ENCODE data around the gene KMT2B. TPM values are rescaled to one million over a fixed set of nuclear protein-coding genes. Genes with fewer than 3 reads are reported as not detected.

Gene KMT2B
- total and polyA plus RNA-seq, 2 experiments from 2014 or later, result 15.8 to 49.8 TPM

DNA sequence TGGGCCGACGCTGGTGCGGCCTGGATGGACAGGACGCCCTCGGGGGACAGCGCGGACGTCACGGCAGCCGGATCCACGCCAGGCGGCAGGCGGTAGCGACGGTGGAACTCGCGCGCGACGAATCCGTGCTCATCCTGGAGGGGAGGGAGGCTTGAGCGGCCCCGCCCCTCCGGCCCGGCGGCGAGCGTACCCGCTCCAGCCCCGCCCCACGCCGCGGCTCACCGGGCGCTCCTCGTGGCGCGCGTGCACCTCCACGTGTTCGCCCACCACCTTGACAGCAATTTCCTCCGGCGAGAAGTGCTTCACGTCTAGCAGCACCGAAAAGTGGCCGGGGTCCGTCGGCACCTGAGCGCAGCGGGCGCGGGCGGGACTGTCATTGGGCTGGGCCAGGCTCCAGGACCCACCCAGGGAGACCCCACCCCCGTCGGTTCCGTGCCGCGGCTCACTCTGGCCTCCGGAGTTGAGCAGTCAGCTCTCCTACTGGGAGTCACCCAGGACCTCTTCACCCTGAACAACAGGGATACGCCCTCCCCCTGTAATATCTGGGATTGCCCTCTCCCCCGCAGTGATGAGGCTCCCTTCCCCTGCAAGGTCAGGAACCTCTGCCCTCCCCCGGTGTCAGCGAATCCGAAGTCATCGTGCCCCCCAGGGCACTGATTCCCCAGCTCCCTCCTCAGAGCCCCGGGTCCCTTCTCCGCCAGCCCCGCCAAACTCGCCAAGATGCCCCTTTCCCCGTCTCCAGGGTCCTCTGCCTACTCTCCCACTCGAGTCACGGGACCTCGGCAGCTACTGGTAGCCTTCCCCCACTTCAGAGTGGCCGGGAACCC is 38.0 kb downstream of the KMT2B start:
- Histone ChIP-seq H3K27ac (ENCODE audit: low read depth) (no peak overlapping the region), H3K9me2 (ENCODE audit: insufficient read depth) (no peaks in the 10 kb centered on the region), H3K36me3 (ENCODE audit: insufficient read depth) (peaks cover 6% of the 10 kb centered on the region; the same call in 1 of the 2 replicates), H2AFZ (peak overlapping the region; percentile 90), H3K4me3 (peak overlapping the region; percentile 94), H3K4me2 (peak overlapping the region; percentile 93), H3K27me3 (ENCODE audit: insufficient read depth) (peaks cover 28% of the 10 kb centered on the region), H3K79me2 (replicated peaks; ENCODE audit: insufficient read depth) (peaks cover 13% of the 10 kb centered on the region), H3K4me1 (ENCODE audit: insufficient read depth) (peaks cover 4% of the 10 kb centered on the region), H4K20me1 (replicated peaks; ENCODE audit: insufficient read depth) (no peaks in the 10 kb centered on the region; the same call in 1 of the 2 replicates), H3F3A (replicated peaks; ENCODE audit: low read depth) (0 out of 2 replicates have a peak, but pooled peaks cover 6% of the 10 kb centered on the region)
- H3K27me3 Mint-ChIP-seq (ENCODE audit: insufficient read depth, low read depth, poor library complexity), result peaks cover 38% of the 10 kb centered on the region
- TF ChIP-seq, protein P1, sequence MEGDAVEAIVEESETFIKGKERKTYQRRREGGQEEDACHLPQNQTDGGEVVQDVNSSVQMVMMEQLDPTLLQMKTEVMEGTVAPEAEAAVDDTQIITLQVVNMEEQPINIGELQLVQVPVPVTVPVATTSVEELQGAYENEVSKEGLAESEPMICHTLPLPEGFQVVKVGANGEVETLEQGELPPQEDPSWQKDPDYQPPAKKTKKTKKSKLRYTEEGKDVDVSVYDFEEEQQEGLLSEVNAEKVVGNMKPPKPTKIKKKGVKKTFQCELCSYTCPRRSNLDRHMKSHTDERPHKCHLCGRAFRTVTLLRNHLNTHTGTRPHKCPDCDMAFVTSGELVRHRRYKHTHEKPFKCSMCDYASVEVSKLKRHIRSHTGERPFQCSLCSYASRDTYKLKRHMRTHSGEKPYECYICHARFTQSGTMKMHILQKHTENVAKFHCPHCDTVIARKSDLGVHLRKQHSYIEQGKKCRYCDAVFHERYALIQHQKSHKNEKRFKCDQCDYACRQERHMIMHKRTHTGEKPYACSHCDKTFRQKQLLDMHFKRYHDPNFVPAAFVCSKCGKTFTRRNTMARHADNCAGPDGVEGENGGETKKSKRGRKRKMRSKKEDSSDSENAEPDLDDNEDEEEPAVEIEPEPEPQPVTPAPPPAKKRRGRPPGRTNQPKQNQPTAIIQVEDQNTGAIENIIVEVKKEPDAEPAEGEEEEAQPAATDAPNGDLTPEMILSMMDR (conservative IDR thresholded peaks at IDR 0.05; ENCODE audit: low read depth in 2 of 2), result no peak
- TF ChIP-seq, protein P2, sequence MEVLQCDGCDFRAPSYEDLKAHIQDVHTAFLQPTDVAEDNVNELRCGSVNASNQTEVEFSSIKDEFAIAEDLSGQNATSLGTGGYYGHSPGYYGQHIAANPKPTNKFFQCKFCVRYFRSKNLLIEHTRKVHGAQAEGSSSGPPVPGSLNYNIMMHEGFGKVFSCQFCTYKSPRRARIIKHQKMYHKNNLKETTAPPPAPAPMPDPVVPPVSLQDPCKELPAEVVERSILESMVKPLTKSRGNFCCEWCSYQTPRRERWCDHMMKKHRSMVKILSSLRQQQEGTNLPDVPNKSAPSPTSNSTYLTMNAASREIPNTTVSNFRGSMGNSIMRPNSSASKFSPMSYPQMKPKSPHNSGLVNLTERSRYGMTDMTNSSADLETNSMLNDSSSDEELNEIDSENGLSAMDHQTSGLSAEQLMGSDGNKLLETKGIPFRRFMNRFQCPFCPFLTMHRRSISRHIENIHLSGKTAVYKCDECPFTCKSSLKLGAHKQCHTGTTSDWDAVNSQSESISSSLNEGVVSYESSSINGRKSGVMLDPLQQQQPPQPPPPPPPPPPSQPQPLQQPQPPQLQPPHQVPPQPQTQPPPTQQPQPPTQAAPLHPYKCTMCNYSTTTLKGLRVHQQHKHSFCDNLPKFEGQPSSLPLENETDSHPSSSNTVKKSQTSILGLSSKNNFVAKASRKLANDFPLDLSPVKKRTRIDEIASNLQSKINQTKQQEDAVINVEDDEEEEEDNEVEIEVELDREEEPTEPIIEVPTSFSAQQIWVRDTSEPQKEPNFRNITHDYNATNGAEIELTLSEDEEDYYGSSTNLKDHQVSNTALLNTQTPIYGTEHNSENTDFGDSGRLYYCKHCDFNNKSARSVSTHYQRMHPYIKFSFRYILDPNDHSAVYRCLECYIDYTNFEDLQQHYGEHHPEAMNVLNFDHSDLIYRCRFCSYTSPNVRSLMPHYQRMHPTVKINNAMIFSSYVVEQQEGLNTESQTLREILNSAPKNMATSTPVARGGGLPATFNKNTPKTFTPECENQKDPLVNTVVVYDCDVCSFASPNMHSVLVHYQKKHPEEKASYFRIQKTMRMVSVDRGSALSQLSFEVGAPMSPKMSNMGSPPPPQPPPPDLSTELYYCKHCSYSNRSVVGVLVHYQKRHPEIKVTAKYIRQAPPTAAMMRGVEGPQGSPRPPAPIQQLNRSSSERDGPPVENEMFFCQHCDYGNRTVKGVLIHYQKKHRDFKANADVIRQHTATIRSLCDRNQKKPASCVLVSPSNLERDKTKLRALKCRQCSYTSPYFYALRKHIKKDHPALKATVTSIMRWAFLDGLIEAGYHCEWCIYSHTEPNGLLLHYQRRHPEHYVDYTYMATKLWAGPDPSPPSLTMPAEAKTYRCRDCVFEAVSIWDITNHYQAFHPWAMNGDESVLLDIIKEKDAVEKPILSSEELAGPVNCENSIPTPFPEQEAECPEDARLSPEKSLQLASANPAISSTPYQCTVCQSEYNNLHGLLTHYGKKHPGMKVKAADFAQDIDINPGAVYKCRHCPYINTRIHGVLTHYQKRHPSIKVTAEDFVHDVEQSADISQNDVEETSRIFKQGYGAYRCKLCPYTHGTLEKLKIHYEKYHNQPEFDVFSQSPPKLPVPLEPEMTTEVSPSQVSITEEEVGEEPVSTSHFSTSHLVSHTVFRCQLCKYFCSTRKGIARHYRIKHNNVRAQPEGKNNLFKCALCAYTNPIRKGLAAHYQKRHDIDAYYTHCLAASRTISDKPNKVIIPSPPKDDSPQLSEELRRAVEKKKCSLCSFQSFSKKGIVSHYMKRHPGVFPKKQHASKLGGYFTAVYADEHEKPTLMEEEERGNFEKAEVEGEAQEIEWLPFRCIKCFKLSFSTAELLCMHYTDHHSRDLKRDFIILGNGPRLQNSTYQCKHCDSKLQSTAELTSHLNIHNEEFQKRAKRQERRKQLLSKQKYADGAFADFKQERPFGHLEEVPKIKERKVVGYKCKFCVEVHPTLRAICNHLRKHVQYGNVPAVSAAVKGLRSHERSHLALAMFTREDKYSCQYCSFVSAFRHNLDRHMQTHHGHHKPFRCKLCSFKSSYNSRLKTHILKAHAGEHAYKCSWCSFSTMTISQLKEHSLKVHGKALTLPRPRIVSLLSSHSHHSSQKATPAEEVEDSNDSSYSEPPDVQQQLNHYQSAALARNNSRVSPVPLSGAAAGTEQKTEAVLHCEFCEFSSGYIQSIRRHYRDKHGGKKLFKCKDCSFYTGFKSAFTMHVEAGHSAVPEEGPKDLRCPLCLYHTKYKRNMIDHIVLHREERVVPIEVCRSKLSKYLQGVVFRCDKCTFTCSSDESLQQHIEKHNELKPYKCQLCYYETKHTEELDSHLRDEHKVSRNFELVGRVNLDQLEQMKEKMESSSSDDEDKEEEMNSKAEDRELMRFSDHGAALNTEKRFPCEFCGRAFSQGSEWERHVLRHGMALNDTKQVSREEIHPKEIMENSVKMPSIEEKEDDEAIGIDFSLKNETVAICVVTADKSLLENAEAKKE (CRISPR knock-in tag; IDR thresholded peaks at IDR 0.05), result no peak
- TF ChIP-seq ZNF114 (CRISPR knock-in tag; IDR thresholded peaks at IDR 0.05) (no peak), CREB1 (CRISPR knock-in tag; IDR thresholded peaks at IDR 0.05; ENCODE audit: low read depth) (no peak), JUNB (IDR thresholded peaks at IDR 0.05; ENCODE audit: unreplicated experiment) (no peak), EZH2phosphoT487 (IDR thresholded peaks at IDR 0.05; ENCODE audit: unreplicated experiment) (no peak), POLR2AphosphoS5 (IDR thresholded peaks at IDR 0.05; ENCODE audit: low read depth) (no peak; the same call in 1 of the 2 replicates), STAT1 (IDR thresholded peaks at IDR 0.05; ENCODE audit: unreplicated experiment) (no peak), NANOG (IDR thresholded peaks at IDR 0.05; ENCODE audit: borderline replicate concordance) (no peak)
- TF ChIP-seq, protein P3, sequence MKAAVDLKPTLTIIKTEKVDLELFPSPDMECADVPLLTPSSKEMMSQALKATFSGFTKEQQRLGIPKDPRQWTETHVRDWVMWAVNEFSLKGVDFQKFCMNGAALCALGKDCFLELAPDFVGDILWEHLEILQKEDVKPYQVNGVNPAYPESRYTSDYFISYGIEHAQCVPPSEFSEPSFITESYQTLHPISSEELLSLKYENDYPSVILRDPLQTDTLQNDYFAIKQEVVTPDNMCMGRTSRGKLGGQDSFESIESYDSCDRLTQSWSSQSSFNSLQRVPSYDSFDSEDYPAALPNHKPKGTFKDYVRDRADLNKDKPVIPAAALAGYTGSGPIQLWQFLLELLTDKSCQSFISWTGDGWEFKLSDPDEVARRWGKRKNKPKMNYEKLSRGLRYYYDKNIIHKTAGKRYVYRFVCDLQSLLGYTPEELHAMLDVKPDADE (IDR thresholded peaks at IDR 0.05), result no peak
- H3K27ac Mint-ChIP-seq, result no peak overlapping the region
- no peaks in the 10 kb centered on the region; the same call in 2 of the 3 replicates for H3K9me3 Mint-ChIP-seq
- H3K4me3 Mint-ChIP-seq, result peak overlapping the region; percentile 83
- DNase-seq (ENCODE audit: low spot score) (peak; percentile 23), ATAC-seq (peak; percentile 1; the same call in 2 of the 3 replicates)
- H3K4me1 Mint-ChIP-seq, result peaks cover 15% of the 10 kb centered on the region
- peaks cover 16% of the 10 kb centered on the region for H3K36me3 Mint-ChIP-seq (ENCODE audit: low read depth)
